K562 (cell line): ENCODE measurements around the gene NLRP6. TPM values are rescaled to one million over a fixed set of nuclear protein-coding genes. Genes with fewer than 3 reads are reported as not detected.

Experiments
- ATAC-seq: fragments of 200-7000 bp; cut with Tn5 transposase; 3 replicates; pipeline ENCODE4 v1.9.1; 2020; ENCODE audit warnings: moderate library complexity
- BruUV-seq: library from RNA; stranded (reverse); fragments of 400-500 nt; replicated peaks from 2 replicates; lab custom pipeline; 2021; lab: Mats Ljungman, UMichigan
- CTCF ChIA-PET: fragments of 300-600 bp; formaldehyde crosslinking; extraction: SDS; loops from one replicate; lab custom pipeline; 2021; ENCODE audit warnings: low intra/inter-chr PET ratio; lab: Yijun Ruan, JAX
- POLR2A ChIA-PET: fragments of 300-600, 350-650 bp; sonication (Branson Sonifier 250); formaldehyde crosslinking; extraction: SDS; loops from one replicate; lab custom pipeline; 2021; ENCODE audit warnings: antibody characterized with exemption, inconsistent platforms; lab: Yijun Ruan, JAX
- DNase-seq, 4 experiments: peaks; one replicate each; pipeline versions ENCODE4 v3.0.0 to v3.0.0-alpha.2; 2011 to 2018; ENCODE audit warnings: low spot score in 3 of 4, mixed read lengths in 3 of 4; ENCODE audit errors: extremely low read depth in 1 of 4
- FAIRE-seq: peaks from 2 replicates; lab custom pipeline; 2011; peaks lifted over from hg19 to GRCh38; lab: Jason Lieb, UNC
- H2AFZ ChIP-seq: 2 replicates; pipeline ENCODE4 v1.6.0; 2011; ENCODE audit warnings: low read depth, low read length, control low read depth, inconsistent platforms
- H3K27ac ChIP-seq: fragments of 200-600 bp; 3 replicates; pipeline ENCODE4 v1.8.0; 2011; ENCODE audit warnings: low read depth, mild to moderate bottlenecking, control low read depth, inconsistent platforms, low read length, moderate library complexity, mixed read lengths; ENCODE audit errors: extremely low read depth
- H3K27me3 ChIP-seq, 2 experiments: fragments of 300-600 bp in 1 of 2; 2 replicates in 1 of 2; 3 replicates in 1 of 2; pipeline versions ENCODE4 v1.6.0 to v1.8.0; 2011; ENCODE audit warnings: inconsistent platforms in 2 of 2, low read length in 2 of 2, mild to moderate bottlenecking in 1 of 2, mixed read lengths in 1 of 2, moderate library complexity in 1 of 2; ENCODE audit not compliant: control insufficient read depth in 2 of 2, insufficient read depth in 2 of 2
- H3K36me3 ChIP-seq: fragments of 300-600 bp; 3 replicates; pipeline ENCODE4 v1.8.0; 2011; ENCODE audit warnings: mild to moderate bottlenecking, low read length, inconsistent platforms; ENCODE audit not compliant: control insufficient read depth, insufficient read depth
- H3K4me1 ChIP-seq, 2 experiments: fragments of 200-600 bp in 1 of 2; replicated peaks in 1 of 2; 2 replicates in 1 of 2; 3 replicates in 1 of 2; pipeline versions ENCODE4 v1.5.1 to v1.8.0; 2011; ENCODE audit warnings: inconsistent platforms in 2 of 2, low read length in 2 of 2, mild to moderate bottlenecking in 1 of 2, mixed read lengths in 1 of 2, moderate library complexity in 1 of 2; ENCODE audit not compliant: control insufficient read depth in 2 of 2, insufficient read depth in 2 of 2
- H3K4me2 ChIP-seq: 2 replicates; pipeline ENCODE4 v1.6.1; 2011; ENCODE audit warnings: low read length, control low read depth, inconsistent platforms, mixed read lengths; ENCODE audit not compliant: insufficient read depth
- H3K4me3 ChIP-seq: fragments of 200-600 bp; sonication (generic), shearing (Covaris generic); 2 replicates; pipeline ENCODE4 v1.5.1; 2016; ENCODE audit warnings: control low read depth, inconsistent platforms
- H3K79me2 ChIP-seq: fragments of 200-600 bp; 3 replicates; pipeline ENCODE4 v1.8.0; 2011; ENCODE audit warnings: low read length, inconsistent platforms; ENCODE audit not compliant: control insufficient read depth, insufficient read depth
- H3K9ac ChIP-seq, 2 experiments: 2 replicates each; pipeline versions ENCODE4 v1.6.0 to v1.6.1; 2011; ENCODE audit warnings: low read depth in 2 of 2, low read length in 2 of 2, control low read depth in 1 of 2, inconsistent platforms in 1 of 2, mild to moderate bottlenecking in 1 of 2, mixed read lengths in 1 of 2; ENCODE audit not compliant: insufficient read depth in 1 of 2
- H3K9me1 ChIP-seq: one replicate; pipeline ENCODE4 v1.6.0; 2011; ENCODE audit warnings: inconsistent platforms, mild to moderate bottlenecking, low read length, moderate library complexity; ENCODE audit not compliant: control insufficient read depth, insufficient read depth
- H3K9me3 ChIP-seq: replicated peaks from 2 replicates; pipeline ENCODE4 v1.5.1; 2011; ENCODE audit warnings: low read depth, low read length, inconsistent platforms; ENCODE audit not compliant: control insufficient read depth, insufficient read depth
- H4K20me1 ChIP-seq: replicated peaks from 2 replicates; pipeline ENCODE4 v1.6.1; 2011; ENCODE audit warnings: low read length, inconsistent platforms, mixed read lengths; ENCODE audit not compliant: control insufficient read depth, insufficient read depth
- TOE1 ChIP-seq, 2 experiments: fragments of 450-650 bp in 1 of 2; sonication (generic) in 1 of 2; formaldehyde crosslinking in 1 of 2; IDR thresholded peaks; 2 replicates each; pipeline versions ENCODE4 v1.7.1 to v1.8.0; 2016 to 2022; ENCODE audit warnings: borderline replicate concordance in 2 of 2, mild to moderate bottlenecking in 2 of 2, antibody characterized with exemption in 1 of 2, inconsistent platforms in 1 of 2, low read depth in 1 of 2, missing genetic modification reagents in 1 of 2, moderate library complexity in 1 of 2
- ZBTB9 ChIP-seq: fragments of 450-650 bp; formaldehyde crosslinking; IDR thresholded peaks from 2 replicates; pipeline ENCODE4 v1.4.0; 2020; ENCODE audit warnings: mild to moderate bottlenecking, moderate library complexity
- WGBS: fragments of 100-300 bp; shearing (Covaris generic); methylation state at CpG from one replicate; pipeline ENCODE4 v1.1.6; 2016; ENCODE audit warnings: low coverage, mixed read lengths; ENCODE audit not compliant: insufficient coverage; ENCODE audit errors: missing lambda C conversion rate; 5-methylcytosine and 5-hydroxymethylcytosine counted together
- in situ Hi-C: fragments of 300-500 bp; cut with MboI; formaldehyde crosslinking; loops from 4 replicates; pipeline ENCODE4 v1.15.0; 2018; ENCODE audit warnings: inconsistent platforms, mixed read lengths
- intact Hi-C: fragments of 100-400 bp; cut with micrococcal nuclease; formaldehyde crosslinking; loops from 2 replicates; pipeline ENCODE4 v1.14.2; 2022
- polyA plus RNA-seq, 8 experiments: library from polyadenylated mRNA; depleted of rRNA in 4 of 8; stranded (reverse) in 5 of 8; unstranded in 3 of 8; fragments of >200 nt; fragmentation: Nextera tagmentation in 2 of 8; fragmentation: Illumina TruSeq in 1 of 8; extraction: Ambion mirVana in 2 of 8; extraction: Trizol in 1 of 8; gene quantifications; 2 replicates each; pipeline versions ENCODE4 v1.2.1 to v1.2.3, GENCODE V29; 2011 to 2014; ENCODE audit warnings: inconsistent platforms in 1 of 8, missing spikeins in 1 of 8
- total RNA-seq, 7 experiments: library from RNA; depleted of rRNA in 6 of 7; stranded (reverse); fragments of >200 nt in 6 of 7; fragmentation: Illumina TruSeq in 2 of 7; extraction: Trizol in 2 of 7; gene quantifications; 2 replicates each; pipeline versions ENCODE4 v1.2.1 to v1.2.3, GENCODE V29; 2011 to 2021; ENCODE audit warnings: low replicate concordance in 1 of 7
- TF ChIP-seq, protein P1 (sequence below): fragments of 450-650 bp; formaldehyde crosslinking; IDR thresholded peaks from 2 replicates; pipeline ENCODE4 v1.4.0; 2020; ENCODE audit warnings: mild to moderate bottlenecking, mixed read lengths

Gene NLRP6
- total and polyA plus RNA-seq, 9 of the 15 experiments (the other 6 are each of a cell fraction or from before 2014, with no cell fraction given): 0.03 to 0.18 (median 0.15) TPM; not detected in 5

DNA sequence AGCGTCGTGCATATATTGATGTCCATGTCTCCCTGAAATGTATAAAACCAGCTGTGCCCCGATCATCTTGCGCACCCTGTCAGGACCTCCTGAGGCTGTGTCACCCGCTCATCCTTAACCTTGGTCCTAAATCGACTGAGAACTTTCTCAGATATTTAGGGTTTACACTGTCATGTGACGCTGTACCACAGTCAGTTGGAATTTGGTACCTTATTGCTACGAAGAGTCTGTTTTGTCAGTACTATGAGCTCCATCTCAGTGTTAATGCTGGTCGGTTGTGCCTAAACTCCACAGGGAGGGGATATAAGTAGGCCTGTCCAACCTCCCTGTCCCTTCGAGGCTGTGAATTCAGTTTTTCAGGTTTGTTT, 27.6 kb downstream of the NLRP6 start:
- in situ Hi-C loops: no loop called here
- Histone ChIP-seq H3K9me1 (no peaks in the 10 kb centered on the region), H3K79me2 (peaks cover 21% of the 10 kb centered on the region), H3K27me3 (no peaks in the 10 kb centered on the region), H3K4me2 (no peak overlapping the region), H3K27ac (peak overlapping the region; percentile 36; the same call in 2 of the 3 replicates), H3K9me3 (no peaks in the 10 kb centered on the region; the same call in 1 of the 2 replicates), H3K4me1 (peaks cover 19 to 37% of the 10 kb centered on the region in 2 experiments), H4K20me1 (no peaks in the 10 kb centered on the region), H3K9ac (peak overlapping the region; percentile 19 to 37; a peak in 1 of 4 replicates), H2AFZ (peak overlapping the region; percentile 84), H3K4me3 (no peak overlapping the region), H3K36me3 (0 out of 3 replicates have a peak, but pooled peaks cover 3% of the 10 kb centered on the region)
- BruUV-seq: no TSS peak
- DNase-seq: no peak
- FAIRE-seq: no peak
- WGBS: 78% methylated on average over 10 of the region's 10 CpGs
- CTCF ChIA-PET: no interaction called here
- POLR2A ChIA-PET: interaction anchor here (0.9 to 2.1 kb wide), 5 partner anchors 9 to 200 kb away, joined by 3 to 10 read pairs (median 5); partner anchors contain the start of genes BET1L and RIC8A
- TF ChIP-seq TOE1 (IDR thresholded peaks at IDR 0.05; ENCODE audit: borderline replicate concordance): 0 out of 2 replicates have a peak, but pooled peaks have one; percentile 15
- TF ChIP-seq TOE1 (CRISPR knock-in tag; IDR thresholded peaks at IDR 0.05; ENCODE audit: borderline replicate concordance, low read depth): no peak
- TF ChIP-seq ZBTB9 (CRISPR knock-in tag): no peak
- TF ChIP-seq, protein P1, sequence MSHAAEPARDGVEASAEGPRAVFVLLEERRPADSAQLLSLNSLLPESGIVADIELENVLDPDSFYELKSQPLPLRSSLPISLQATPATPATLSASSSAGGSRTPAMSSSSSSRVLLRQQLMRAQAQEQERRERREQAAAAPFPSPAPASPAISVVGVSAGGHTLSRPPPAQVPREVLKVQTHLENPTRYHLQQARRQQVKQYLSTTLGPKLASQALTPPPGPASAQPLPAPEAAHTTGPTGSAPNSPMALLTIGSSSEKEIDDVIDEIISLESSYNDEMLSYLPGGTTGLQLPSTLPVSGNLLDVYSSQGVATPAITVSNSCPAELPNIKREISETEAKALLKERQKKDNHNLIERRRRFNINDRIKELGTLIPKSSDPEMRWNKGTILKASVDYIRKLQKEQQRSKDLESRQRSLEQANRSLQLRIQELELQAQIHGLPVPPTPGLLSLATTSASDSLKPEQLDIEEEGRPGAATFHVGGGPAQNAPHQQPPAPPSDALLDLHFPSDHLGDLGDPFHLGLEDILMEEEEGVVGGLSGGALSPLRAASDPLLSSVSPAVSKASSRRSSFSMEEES: peak; percentile 64
- intact Hi-C loops: loop anchor here (2.0 kb wide), 1 partner anchor 49 kb away; no protein-coding TSS in a partner anchor
- no peak for ATAC-seq
